Calu3 (cell line): Measurements from ENCODE around the gene CD2. TPM values are rescaled to one million over a fixed set of nuclear protein-coding genes. Genes with fewer than 3 reads are reported as not detected.

Experiments
- BruUV-seq: library from RNA; stranded (reverse); fragments of 400-500 nt; replicated peaks from 2 replicates; lab custom pipeline; 2021; lab: Mats Ljungman, UMichigan
- CTCF ChIA-PET: fragments of 300-600 bp; sonication (Branson Sonifier 250); formaldehyde crosslinking; loops from one replicate; lab custom pipeline; 2022; ENCODE audit warnings: antibody characterized with exemption; lab: Charles Lee
- DNase-seq: peaks from one replicate; pipeline ENCODE4 v3.0.0; 2022
- H3K27ac Mint-ChIP-seq: one replicate; pipeline ENCODE4 v1.8.0; 2022; ENCODE audit warnings: mixed read lengths; ENCODE audit not compliant: unreplicated experiment
- H3K27me3 Mint-ChIP-seq: one replicate; pipeline ENCODE4 v1.8.0; 2022; ENCODE audit warnings: mixed read lengths; ENCODE audit not compliant: unreplicated experiment
- H3K36me3 Mint-ChIP-seq: one replicate; pipeline ENCODE4 v1.8.0; 2022; ENCODE audit warnings: mild to moderate bottlenecking, moderate library complexity, mixed read lengths; ENCODE audit not compliant: insufficient read depth, unreplicated experiment
- H3K4me1 Mint-ChIP-seq: one replicate; pipeline ENCODE4 v1.8.0; 2022; ENCODE audit warnings: mild to moderate bottlenecking, low read depth, mixed read lengths; ENCODE audit not compliant: unreplicated experiment
- H3K4me3 Mint-ChIP-seq: one replicate; pipeline ENCODE4 v1.8.0; 2022; ENCODE audit warnings: mild to moderate bottlenecking, low read depth, moderate library complexity, mixed read lengths; ENCODE audit not compliant: unreplicated experiment
- H3K9me3 Mint-ChIP-seq: one replicate; pipeline ENCODE4 v1.8.0; 2022; ENCODE audit warnings: low read depth, mixed read lengths; ENCODE audit not compliant: unreplicated experiment
- intact Hi-C: fragments of 100-400 bp; cut with micrococcal nuclease; formaldehyde crosslinking; loops from one replicate; pipeline ENCODE4 v1.10.0; 2022; ENCODE audit not compliant: unreplicated experiment
- total RNA-seq: library from RNA; stranded (reverse); gene quantifications from 2 replicates; pipeline ENCODE4 v1.2.3, GENCODE V29; 2022
- TF ChIP-seq, protein P1 (sequence below): fragments of 200-600 bp; IDR thresholded peaks from one replicate; pipeline ENCODE4 v1.8.0; 2022; ENCODE audit warnings: antibody characterized with exemption; ENCODE audit not compliant: unreplicated experiment

CD2 gene
- total RNA-seq, 1 experiment from 2014 or later = not detected

DNA sequence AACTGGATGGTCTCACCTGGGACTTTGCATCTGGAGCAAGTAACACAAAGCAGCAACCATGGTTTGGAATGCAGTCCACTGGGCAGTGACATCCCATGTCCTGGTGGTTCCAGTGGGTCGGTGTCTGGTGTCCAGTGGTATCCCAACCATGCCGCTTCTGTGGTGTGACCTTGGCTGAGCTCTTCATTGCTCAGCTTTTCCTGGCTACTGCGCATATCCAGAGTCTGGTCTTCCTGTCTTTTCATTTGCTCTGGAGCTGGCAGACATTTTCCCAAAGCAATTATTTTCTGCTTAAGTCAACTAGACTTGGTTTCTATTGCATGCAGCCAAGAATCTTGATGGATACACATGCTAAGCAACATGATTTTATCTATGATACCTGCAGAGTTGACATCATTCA lies 28.4 kb upstream of the CD2 start:
- TF ChIP-seq, protein P1, sequence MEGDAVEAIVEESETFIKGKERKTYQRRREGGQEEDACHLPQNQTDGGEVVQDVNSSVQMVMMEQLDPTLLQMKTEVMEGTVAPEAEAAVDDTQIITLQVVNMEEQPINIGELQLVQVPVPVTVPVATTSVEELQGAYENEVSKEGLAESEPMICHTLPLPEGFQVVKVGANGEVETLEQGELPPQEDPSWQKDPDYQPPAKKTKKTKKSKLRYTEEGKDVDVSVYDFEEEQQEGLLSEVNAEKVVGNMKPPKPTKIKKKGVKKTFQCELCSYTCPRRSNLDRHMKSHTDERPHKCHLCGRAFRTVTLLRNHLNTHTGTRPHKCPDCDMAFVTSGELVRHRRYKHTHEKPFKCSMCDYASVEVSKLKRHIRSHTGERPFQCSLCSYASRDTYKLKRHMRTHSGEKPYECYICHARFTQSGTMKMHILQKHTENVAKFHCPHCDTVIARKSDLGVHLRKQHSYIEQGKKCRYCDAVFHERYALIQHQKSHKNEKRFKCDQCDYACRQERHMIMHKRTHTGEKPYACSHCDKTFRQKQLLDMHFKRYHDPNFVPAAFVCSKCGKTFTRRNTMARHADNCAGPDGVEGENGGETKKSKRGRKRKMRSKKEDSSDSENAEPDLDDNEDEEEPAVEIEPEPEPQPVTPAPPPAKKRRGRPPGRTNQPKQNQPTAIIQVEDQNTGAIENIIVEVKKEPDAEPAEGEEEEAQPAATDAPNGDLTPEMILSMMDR = no peak
- DNase-seq = no peak

DNA sequence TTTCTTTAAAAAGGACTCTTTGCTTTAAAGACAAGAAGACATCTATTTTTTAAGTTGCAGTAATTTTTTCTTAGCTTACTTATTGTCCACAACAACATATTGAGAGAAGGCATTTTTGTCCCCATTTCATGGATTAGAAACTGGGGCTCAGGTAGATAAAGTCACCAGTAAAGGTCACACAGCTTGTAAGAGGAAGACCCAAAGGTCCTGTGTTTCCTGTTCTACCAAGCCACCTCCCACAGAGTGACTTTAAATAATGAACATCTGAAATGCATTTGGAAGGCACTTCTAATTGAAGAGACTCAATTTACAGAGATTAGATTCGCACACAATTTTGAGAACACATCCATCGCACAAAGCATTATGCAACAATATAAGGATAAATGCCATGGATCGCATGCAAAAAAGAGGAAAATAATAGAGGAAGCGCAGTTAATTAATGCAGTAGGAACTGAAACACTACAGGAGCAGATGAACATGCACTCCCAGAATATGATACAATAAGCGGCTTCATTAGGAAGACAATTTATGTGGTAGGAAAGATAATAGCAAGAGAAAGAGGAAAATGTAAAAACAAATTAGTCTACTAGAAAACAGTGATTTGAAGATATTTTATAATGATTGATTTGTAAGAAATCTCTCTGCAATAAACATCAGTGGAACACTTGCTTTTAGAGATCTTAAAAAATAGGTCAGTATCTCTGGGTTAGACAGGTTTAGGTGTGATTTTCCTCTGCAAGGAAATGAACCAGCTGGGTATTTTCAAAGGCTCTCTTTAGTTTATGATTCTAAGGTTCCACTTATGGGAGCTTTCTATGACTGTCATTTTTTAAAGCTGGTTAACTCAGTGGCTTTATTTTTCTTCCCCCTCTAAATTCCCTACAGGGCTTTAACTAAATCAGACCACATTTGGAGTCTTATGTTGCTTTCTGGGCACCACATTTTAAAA lies 27.1 kb upstream of the CD2 start:
- BruUV-seq = no TSS peak
- Mint-ChIP-seq H3K27ac (no peak overlapping the region), H3K4me1 (no peaks in the 10 kb centered on the region), H3K9me3 (no peaks in the 10 kb centered on the region), H3K4me3 (no peak overlapping the region), H3K27me3 (peaks cover 58% of the 10 kb centered on the region), H3K36me3 (no peaks in the 10 kb centered on the region)
- intact Hi-C loops = no loop called here
- DNase-seq = no peak
- CTCF ChIA-PET = no interaction called here
- TF ChIP-seq, protein P1 = no peak

More for the DNA sequence above, 28.4 kb upstream of the CD2 start:
- Mint-ChIP-seq H3K27me3 (peaks cover 45% of the 10 kb centered on the region), H3K27ac (no peak overlapping the region), H3K4me1 (no peaks in the 10 kb centered on the region), H3K36me3 (no peaks in the 10 kb centered on the region), H3K4me3 (no peak overlapping the region), H3K9me3 (no peaks in the 10 kb centered on the region)
- CTCF ChIA-PET = interaction anchor here (0.7 kb wide), 1 partner anchor 153 kb away, joined by 10 read pairs; no protein-coding TSS in a partner anchor
- BruUV-seq = no TSS peak
- intact Hi-C loops = no loop called here

DNA sequence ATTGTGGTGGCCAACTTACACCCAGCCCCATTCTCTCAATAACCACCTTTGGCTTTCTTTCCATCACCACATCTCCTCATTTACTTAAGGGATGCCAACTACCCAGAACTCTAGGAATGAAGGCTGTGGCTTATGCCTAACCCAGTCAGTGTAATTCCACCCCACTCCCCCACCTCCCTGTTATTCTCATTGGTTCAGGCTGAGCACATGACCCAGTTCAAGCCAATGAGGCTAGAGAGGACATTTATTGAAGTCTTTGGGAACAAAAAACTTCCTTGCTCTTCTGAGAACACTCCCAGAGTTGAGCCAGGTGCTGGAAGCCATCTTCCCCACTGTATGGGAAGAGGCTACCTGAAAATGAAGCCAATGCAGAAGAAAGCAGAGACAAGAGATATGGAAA lies 22.8 kb upstream of the CD2 start:
- peaks cover 60% of the 10 kb centered on the region for H3K27me3 Mint-ChIP-seq
- no peaks in the 10 kb centered on the region for H3K4me1 Mint-ChIP-seq
- no peaks in the 10 kb centered on the region for H3K9me3 Mint-ChIP-seq
- no peaks in the 10 kb centered on the region for H3K36me3 Mint-ChIP-seq
- TF ChIP-seq, protein P1 = no peak
- intact Hi-C loops = no loop called here
- H3K4me3 Mint-ChIP-seq = no peak overlapping the region
- CTCF ChIA-PET = no interaction called here
- no peak for DNase-seq
- BruUV-seq = no TSS peak
- no peak overlapping the region for H3K27ac Mint-ChIP-seq

DNA sequence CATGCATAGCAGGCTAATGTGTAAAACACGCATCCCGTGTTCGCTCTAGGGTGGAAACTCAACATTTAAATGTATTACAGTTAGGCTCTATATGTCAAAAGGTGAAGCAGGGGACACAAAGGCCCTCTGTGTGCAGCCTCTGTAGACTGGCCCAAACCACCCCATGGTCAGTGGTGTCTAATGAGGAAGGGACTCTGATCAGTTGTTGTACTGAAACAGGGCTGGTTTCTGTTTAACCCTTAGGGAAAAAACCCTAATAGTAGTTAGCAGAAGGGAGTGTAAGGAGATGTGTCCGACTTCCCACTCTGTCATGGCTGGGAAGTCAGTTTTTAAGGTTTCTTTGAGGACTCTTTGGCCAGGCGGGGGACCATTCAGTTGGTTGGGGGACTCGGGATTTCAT lies 21.5 kb upstream of the CD2 start:
- Mint-ChIP-seq H3K4me1 (no peaks in the 10 kb centered on the region), H3K27me3 (peaks cover 47% of the 10 kb centered on the region), H3K4me3 (no peak overlapping the region), H3K36me3 (no peaks in the 10 kb centered on the region), H3K9me3 (no peaks in the 10 kb centered on the region), H3K27ac (no peak overlapping the region)
- intact Hi-C loops = no loop called here
- CTCF ChIA-PET = no interaction called here
- BruUV-seq = no TSS peak
- TF ChIP-seq, protein P1 = no peak
- no peak for DNase-seq
